22Rv1 (cell line): ENCODE measurements around the gene PIP4K2C.
"Not testable (repeated sequence)": the region's sequence is repeated elsewhere in the genome, so short reads cannot be mapped to it uniquely, and the experiment has no call there.

Source experiments
- H3K27ac ChIP-seq: fragments of 450-650 bp; 2 replicates; pipeline ENCODE4 v1.5.1; 2017
- ZFX ChIP-seq: fragments of 450-650 bp; IDR thresholded peaks from 2 replicates; pipeline ENCODE4 v1.6.1; 2017; ENCODE audit warnings: antibody characterized with exemption, borderline replicate concordance
- TF ChIP-seq, protein P1 (sequence below): fragments of 450-650 bp; IDR thresholded peaks from 2 replicates; pipeline ENCODE4 v1.5.1; 2017; ENCODE audit warnings: mild to moderate bottlenecking

PIP4K2C gene

DNA sequence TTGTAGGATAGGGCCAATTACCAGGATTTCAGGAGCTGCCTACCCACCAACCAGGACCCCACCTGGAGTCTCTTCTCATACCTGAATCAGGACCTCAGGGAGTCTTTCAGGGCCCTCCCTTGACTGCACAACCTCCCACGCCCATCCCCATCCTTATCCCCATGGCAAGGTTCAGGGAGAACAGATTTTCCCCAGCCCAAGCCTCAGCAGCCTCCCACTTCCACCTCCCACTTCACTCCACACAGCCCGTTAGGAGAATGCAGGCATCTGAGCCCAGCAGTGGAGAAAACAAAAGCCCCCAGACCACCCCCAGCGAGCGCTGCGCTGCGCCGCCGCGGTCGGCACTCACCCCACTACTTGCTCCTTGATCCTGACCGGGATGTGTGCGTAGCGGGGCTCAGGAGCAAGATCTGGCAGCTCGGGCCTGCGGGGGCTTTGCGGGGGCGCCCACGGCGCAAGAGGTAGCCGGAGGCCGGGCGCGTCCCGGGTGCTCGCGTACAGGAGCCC, 40.6 kb downstream of the PIP4K2C start:
- H3K27ac ChIP-seq, result no peak overlapping the region
- TF ChIP-seq, protein P1, sequence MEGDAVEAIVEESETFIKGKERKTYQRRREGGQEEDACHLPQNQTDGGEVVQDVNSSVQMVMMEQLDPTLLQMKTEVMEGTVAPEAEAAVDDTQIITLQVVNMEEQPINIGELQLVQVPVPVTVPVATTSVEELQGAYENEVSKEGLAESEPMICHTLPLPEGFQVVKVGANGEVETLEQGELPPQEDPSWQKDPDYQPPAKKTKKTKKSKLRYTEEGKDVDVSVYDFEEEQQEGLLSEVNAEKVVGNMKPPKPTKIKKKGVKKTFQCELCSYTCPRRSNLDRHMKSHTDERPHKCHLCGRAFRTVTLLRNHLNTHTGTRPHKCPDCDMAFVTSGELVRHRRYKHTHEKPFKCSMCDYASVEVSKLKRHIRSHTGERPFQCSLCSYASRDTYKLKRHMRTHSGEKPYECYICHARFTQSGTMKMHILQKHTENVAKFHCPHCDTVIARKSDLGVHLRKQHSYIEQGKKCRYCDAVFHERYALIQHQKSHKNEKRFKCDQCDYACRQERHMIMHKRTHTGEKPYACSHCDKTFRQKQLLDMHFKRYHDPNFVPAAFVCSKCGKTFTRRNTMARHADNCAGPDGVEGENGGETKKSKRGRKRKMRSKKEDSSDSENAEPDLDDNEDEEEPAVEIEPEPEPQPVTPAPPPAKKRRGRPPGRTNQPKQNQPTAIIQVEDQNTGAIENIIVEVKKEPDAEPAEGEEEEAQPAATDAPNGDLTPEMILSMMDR, result no peak
- TF ChIP-seq ZFX, result no peak

DNA sequence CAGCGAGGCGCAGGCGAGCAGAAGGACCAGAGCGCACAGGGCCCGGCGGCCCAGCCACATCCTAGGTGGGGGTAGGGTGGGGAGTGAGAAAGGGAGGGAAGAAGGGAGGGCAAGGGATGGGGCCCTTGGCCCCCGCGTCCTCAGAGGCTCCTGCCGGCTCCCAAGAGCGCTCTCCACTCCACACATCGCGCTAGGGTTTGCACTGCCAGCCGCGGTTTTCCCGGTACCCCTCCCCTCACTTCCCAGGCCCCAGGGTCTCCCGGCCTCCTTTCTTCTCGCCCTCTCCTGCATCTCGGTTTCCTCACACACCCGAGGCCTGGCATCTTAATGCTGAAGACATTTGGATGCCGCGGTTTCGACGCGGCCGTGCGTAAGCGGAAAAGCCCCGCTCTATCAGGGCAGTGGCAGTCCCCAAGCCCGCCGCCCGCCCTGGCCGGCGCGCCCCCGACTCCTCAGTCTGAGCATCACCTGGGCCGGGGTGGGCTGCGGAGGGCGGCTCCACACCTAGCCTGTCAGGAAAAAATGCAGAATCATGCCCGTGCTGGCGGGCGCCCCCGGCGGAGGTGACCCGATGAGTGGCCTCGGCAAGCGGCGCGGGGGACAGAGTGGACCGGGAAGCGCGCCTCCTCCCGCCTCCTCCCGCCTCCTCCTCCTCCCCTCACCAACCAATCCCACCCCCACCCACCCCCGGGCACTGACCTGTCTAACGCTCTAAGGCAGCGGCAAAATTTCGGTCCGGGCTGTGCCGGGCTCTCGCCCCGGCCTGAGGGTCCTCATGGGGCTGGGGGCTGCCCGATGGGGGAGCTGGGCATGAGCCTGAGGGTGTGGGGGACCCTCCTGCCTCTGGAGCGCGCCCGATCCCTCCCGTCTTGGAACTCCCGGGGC, 41.3 kb downstream of the PIP4K2C start:
- H3K27ac ChIP-seq, result no peak overlapping the region
- TF ChIP-seq, protein P1, result no peak
- no peak for TF ChIP-seq ZFX

DNA sequence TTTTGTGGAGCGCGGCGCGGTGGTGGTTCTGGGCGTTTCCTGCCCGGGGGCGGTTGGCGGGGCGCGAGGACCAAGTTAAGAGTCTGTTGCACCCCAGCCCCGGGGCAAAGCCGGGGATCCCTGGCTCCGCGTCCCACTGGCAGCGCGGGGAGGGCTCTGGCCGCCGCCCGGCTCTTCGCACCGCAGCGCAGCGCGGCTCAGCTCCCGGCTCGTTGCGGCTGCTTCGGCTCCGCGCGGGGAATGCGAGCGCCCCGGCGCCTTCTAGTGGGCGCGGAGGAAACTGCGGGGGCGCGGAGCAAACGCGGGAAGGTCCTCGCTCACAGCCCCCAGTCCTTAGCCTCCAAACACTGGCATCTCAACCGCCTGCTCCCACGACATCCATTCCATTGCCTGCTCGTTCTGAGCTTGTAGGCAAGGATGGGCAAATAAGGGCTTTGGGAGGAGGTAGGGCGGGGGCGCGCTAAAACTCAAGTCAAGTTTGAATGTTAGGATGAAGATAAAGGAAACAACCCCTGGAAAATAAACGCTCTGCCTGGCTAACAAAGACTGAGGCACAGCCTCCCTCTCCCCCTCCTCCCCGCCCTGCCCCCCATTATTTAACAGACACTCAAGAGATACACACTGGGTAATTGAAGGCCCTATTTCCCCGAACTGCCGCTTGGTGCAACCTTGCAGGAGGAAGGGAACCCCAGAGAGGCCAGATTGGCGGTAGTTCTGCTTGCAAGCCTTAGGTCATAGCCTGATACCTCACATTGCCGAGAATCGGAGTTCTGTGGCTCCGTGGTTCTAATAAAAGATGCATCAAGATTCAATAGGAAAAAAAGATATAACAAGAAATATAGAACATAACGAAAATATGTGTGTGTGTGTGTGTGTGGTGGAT, 42.2 kb downstream of the PIP4K2C start, which contains the start of gene B4GALNT1:
Gene B4GALNT1, minus strand, starts transcription at position 244 of the 883 bp plus-strand sequence. CDS start 1,069 bp downstream, outside the sequence.
- no peak for TF ChIP-seq ZFX
- TF ChIP-seq, protein P1, result peak; percentile 99
- no peak within 1 kb of the TSS for H3K27ac ChIP-seq

DNA sequence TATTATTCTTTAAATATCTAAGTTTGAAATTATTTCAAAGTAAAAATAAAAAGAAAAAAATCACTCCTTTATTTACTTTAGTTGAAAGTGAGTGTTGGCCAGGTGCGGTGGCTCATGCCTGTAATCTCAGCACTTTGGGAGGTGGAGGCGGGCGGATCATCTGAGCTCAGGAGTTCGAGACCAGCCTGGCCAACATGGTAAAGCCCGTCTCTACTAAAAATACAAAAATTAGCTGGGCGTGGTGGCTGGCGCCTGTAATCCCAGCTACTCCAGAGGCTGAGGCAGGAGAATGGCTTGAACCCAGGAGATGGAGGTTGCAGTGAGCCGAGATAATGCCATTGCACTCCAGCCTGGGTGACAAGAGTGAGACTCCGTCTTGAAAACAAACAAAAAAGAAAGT, 45.7 kb downstream of the PIP4K2C start:
- H3K27ac ChIP-seq, result not testable (repeated sequence)

DNA sequence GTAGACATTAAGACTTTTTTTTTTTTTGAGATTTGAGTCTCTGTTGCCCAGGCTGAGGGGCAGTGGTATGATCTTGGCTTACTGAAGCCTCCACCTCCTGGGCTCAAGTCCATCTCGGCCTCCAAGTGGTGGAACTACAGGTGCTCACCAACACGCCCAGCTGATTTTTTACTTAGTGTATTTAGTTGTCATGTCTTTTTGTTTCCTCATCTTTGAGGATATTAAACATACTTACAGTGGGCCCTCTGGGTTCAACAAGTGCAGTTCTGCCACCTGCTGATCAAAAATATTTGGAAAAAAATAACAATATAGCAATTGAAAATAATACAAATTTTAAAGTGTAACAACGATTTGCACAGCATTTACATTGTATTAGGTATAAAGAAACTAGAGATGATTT, 46.4 kb downstream of the PIP4K2C start:
- TF ChIP-seq ZFX, result no peak
- TF ChIP-seq, protein P1, result peak; percentile 35
- H3K27ac ChIP-seq, result no peak overlapping the region

DNA sequence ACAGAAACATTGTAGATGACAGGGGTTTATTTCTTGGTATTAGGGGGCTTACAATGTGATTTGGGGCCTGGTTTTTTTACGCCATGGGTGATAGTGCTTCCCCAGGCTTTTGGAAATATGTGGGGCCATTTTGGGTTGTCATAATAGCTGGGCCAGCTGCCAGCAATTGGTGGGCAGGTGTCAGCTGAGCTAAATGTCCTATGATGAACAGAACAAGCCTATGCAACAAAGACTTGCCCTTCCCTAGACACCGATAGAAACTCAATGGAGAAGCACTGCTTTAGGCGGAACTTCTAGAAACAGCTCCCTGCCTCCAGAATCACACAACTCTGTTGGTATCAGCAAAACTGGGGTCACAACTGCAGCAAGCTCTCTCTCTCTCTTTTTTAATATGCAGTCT, 47.1 kb downstream of the PIP4K2C start:
- no peak overlapping the region for H3K27ac ChIP-seq
- no peak for TF ChIP-seq ZFX
- TF ChIP-seq, protein P1, result no peak

DNA sequence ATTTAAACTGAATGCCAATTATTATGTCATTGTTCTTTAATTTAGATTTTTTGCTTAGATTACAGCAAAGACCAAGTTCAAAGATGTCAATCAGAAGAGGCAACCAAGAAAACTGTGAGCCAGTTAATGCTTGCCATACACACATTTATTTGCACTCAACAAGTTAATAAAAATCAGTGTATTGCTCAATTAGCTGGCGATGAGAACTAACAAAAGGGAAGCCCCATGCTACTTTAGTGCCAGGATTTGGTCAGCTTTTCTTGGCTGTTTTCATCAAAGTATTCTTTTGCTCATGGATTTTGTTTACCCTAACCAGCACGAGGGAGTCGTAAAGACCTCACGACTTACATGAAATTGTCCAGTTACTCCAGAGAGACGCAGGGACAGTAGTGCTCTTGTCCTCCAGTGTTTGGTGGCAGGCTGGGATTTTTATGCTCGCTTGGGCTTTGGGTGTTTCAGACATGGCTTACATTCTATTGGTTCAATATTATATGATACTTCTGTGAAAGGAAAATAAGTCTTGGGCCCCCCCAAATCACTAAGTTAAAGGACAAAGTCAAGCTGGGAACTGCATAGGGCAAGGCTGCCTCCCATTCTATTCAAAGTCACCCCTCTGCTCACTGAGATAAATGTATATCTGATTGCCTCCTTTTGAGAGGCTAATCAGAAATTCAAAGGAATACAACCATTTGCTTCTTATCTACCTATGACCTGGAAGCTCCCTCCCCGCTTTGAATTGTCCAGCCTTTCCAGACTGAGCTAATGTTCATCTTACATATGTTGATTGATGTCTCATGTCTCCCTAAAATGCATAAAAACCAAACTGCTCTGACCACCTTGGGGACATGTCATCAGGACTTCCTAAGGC, 49.4 kb downstream of the PIP4K2C start:
- no peak overlapping the region for H3K27ac ChIP-seq
- TF ChIP-seq, protein P1, result no peak
- TF ChIP-seq ZFX, result no peak
